HepG2 (cell line): ENCODE results near the gene CACNG1.

Experiments
- ETS1 ChIP-seq: sonication (generic); formaldehyde crosslinking; IDR thresholded peaks from 2 replicates; pipeline ENCODE4 v1.4.0; 2020; ENCODE audit warnings: missing genetic modification reagents
- EZH2 ChIP-seq: conservative IDR thresholded peaks from 2 replicates; pipeline ENCODE4 v1.6.1; 2012; ENCODE audit warnings: mild to moderate bottlenecking, low read depth, low read length, moderate library complexity
- MYNN ChIP-seq: sonication (generic); formaldehyde crosslinking; IDR thresholded peaks from 2 replicates; pipeline ENCODE4 v1.4.0; 2020; ENCODE audit warnings: mild to moderate bottlenecking, low read depth, missing genetic modification reagents
- POLR2A ChIP-seq, 2 experiments: IDR thresholded peaks; 2 replicates each; pipeline ENCODE4 v1.6.1; 2011; ENCODE audit warnings: low read depth in 2 of 2, low read length in 2 of 2, mild to moderate bottlenecking in 1 of 2, moderate library complexity in 1 of 2; ENCODE audit not compliant: insufficient read depth in 1 of 2
- POLR2AphosphoS2 ChIP-seq: IDR thresholded peaks from 2 replicates; pipeline ENCODE4 v1.6.1; 2011; ENCODE audit warnings: low read depth, low read length, improper control_type of control experiment
- ZBTB20 ChIP-seq: sonication (generic); formaldehyde crosslinking; IDR thresholded peaks from 2 replicates; pipeline ENCODE4 v1.8.1; 2023; ENCODE audit warnings: missing genetic modification reagents, low read depth, mild to moderate bottlenecking, borderline replicate concordance

DNA sequence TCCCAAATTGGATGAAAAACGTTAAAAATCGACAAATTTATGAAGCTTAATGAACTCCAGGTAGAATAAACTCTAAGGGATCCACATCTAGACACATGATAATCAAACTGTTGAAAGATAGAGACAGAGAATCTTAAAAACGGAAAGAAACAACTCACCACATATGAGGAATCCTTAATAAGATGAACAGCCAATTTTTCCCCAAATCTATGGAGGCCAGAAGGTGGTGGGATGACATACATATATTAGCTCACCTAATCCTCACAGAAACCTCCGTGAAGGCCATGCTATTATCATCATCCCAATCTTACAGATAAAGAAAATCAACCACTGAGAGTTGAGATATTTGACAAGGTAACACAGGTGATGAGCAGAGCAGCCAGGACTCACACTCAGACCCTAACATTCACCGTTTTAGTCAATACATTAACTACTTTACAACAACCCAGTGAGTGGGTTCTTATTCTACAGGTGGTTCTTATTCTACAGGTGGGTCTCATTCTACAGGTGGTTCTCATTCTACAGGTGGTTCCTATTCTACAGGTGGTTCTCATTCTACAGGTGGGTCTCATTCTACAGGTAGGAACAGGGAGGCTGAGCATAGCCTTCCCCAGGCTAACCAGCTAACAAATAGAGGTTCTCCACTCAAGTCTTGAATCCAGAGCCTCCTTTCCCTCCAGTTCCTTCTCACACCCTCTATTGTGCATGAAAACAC, 4.8 kb downstream of the CACNG1 start:
- no peak for TF ChIP-seq POLR2A (IDR thresholded peaks at IDR 0.05; ENCODE audit: insufficient read depth in 1 of 2, low read depth in 2 of 2, low read length in 2 of 2)
- TF ChIP-seq ETS1 (CRISPR knock-in tag): no peak
- no peak for TF ChIP-seq POLR2AphosphoS2
- TF ChIP-seq EZH2: no peak
- no peak for TF ChIP-seq ZBTB20 (CRISPR knock-in tag)
- TF ChIP-seq MYNN (CRISPR knock-in tag): no peak
